Panc1 (cell line): ENCODE measurements around the gene RYK. TPM values are rescaled to one million over a fixed set of nuclear protein-coding genes. Genes with fewer than 3 reads are reported as not detected.

ENCODE experiments used
- ATAC-seq: fragments of 200-7000 bp; cut with Tn5 transposase; 2 replicates; pipeline ENCODE4 v1.9.1; 2020; ENCODE audit warnings: mild to moderate bottlenecking, moderate library complexity
- BruUV-seq: library from RNA; stranded (reverse); fragments of 400-500 nt; replicated peaks from 2 replicates; lab custom pipeline; 2021; lab: Mats Ljungman, UMichigan
- CTCF ChIA-PET: fragments of 300-600 bp; sonication (Branson Sonifier 250); formaldehyde crosslinking; loops from one replicate; lab custom pipeline; 2022; ENCODE audit warnings: antibody characterized with exemption; lab: Charles Lee
- POLR2A ChIA-PET: fragments of 300-600 bp; sonication (Branson Sonifier 250); formaldehyde crosslinking; loops from one replicate; lab custom pipeline; 2022; ENCODE audit warnings: antibody characterized with exemption; lab: Charles Lee
- DNase-seq: peaks from one replicate; pipeline ENCODE4 v3.0.0-alpha.2; 2010; ENCODE audit warnings: low read depth, low spot score
- H3K27ac ChIP-seq: 2 replicates; pipeline ENCODE4 v1.5.1; 2011; ENCODE audit warnings: mild to moderate bottlenecking, low read length, inconsistent platforms
- H3K27me3 ChIP-seq: fragments of 200-500 bp; sonication (Bioruptor generic); 2 replicates; pipeline ENCODE4 v1.6.0; 2014; ENCODE audit warnings: low read length, inconsistent platforms; ENCODE audit not compliant: control insufficient read depth, insufficient read depth
- H3K36me3 ChIP-seq: fragments of 200-500 bp; sonication (Bioruptor generic); 2 replicates; pipeline ENCODE4 v1.5.1; 2014; ENCODE audit warnings: inconsistent platforms, mild to moderate bottlenecking, low read length, moderate library complexity; ENCODE audit not compliant: control insufficient read depth, insufficient read depth
- H3K4me1 ChIP-seq: 2 replicates; pipeline ENCODE4 v1.5.1; 2011; ENCODE audit warnings: inconsistent platforms, mild to moderate bottlenecking, low read length, moderate library complexity; ENCODE audit not compliant: control insufficient read depth, insufficient read depth
- H3K4me3 ChIP-seq, 2 experiments: 2 replicates each; pipeline ENCODE4 v1.5.1; 2011 to 2012; ENCODE audit warnings: low read depth in 2 of 2, low read length in 2 of 2, mild to moderate bottlenecking in 2 of 2, inconsistent platforms in 1 of 2, moderate library complexity in 1 of 2
- H3K9me3 ChIP-seq: fragments of 200-500 bp; sonication (Bioruptor generic); 2 replicates; pipeline ENCODE4 v1.5.1; 2014; ENCODE audit warnings: low read depth, mild to moderate bottlenecking, inconsistent platforms, low read length, moderate library complexity; ENCODE audit not compliant: control insufficient read depth, insufficient read depth
- POLR2AphosphoS5 ChIP-seq: IDR thresholded peaks from 2 replicates; pipeline ENCODE4 v1.6.1; 2012; ENCODE audit warnings: mild to moderate bottlenecking, low read depth, low read length, moderate library complexity
- SIN3A ChIP-seq: IDR thresholded peaks from 2 replicates; pipeline ENCODE4 v1.6.1; 2012; ENCODE audit warnings: low read depth, mild to moderate bottlenecking, low read length, moderate library complexity, borderline replicate concordance; ENCODE audit not compliant: insufficient read depth
- TCF7L2 ChIP-seq: IDR thresholded peaks from 2 replicates; pipeline ENCODE4 v1.6.1; 2011; ENCODE audit warnings: mild to moderate bottlenecking, low read depth, low read length, inconsistent platforms
- in situ Hi-C: cut with HindIII; loops from 2 replicates; pipeline ENCODE4 v1.10.0; 2016; ENCODE audit warnings: low sequenced_read_pairs, low pct_unique_long_range_greater_than_20kb
- intact Hi-C: fragments of 100-400 bp; cut with micrococcal nuclease; formaldehyde crosslinking; loops from one replicate; pipeline ENCODE4 v1.10.0; 2022; ENCODE audit not compliant: unreplicated experiment
- total RNA-seq: library from RNA; stranded (reverse); gene quantifications from one replicate; pipeline ENCODE4 v1.2.1, GENCODE V29; 2021; ENCODE audit not compliant: unreplicated experiment
- TF ChIP-seq, protein P1 (sequence below): fragments of 450-650 bp; IDR thresholded peaks from 2 replicates; pipeline ENCODE4 v1.5.1; 2017; ENCODE audit warnings: mild to moderate bottlenecking
- TF ChIP-seq, protein P2 (sequence below), 2 experiments: IDR thresholded peaks; 2 replicates each; pipeline ENCODE4 v1.6.1; 2011 to 2012; ENCODE audit warnings: low read depth in 2 of 2, control low read depth in 1 of 2, low read length in 1 of 2, mild to moderate bottlenecking in 1 of 2, moderate library complexity in 1 of 2; ENCODE audit not compliant: insufficient read depth in 1 of 2

Gene RYK
- total RNA-seq, 1 experiment from 2014 or later = 82.7 TPM

DNA sequence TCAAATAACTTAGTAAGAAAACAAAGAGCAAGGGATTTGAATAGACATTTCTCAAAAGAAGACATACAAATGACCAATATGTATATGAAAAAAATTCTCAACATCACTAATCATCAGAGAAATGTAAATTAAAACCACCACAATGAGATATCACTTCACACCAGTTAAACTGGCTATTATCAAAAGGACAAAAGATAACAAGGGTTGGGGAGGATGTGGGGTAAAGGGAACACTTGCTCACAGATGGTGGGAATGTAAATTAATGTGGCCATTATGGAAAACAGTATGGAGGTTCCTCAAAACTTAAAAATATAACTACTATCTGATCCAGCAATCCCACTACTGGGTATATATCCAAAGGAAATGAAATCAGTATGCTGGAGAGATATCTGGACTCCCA is 46.0 kb upstream of the RYK start:
- Histone ChIP-seq H3K27me3 (no peaks in the 10 kb centered on the region), H3K27ac (no peak overlapping the region), H3K36me3 (no peaks in the 10 kb centered on the region), H3K4me1 (no peaks in the 10 kb centered on the region), H3K9me3 (peaks cover 4% of the 10 kb centered on the region; the same call in 1 of the 2 replicates), H3K4me3 (no peak overlapping the region)
- ATAC-seq (no peak), DNase-seq (no peak)
- no TSS peak for BruUV-seq
- TF ChIP-seq TCF7L2 (no peak), SIN3A (no peak), POLR2AphosphoS5 (no peak)
- TF ChIP-seq, protein P1, sequence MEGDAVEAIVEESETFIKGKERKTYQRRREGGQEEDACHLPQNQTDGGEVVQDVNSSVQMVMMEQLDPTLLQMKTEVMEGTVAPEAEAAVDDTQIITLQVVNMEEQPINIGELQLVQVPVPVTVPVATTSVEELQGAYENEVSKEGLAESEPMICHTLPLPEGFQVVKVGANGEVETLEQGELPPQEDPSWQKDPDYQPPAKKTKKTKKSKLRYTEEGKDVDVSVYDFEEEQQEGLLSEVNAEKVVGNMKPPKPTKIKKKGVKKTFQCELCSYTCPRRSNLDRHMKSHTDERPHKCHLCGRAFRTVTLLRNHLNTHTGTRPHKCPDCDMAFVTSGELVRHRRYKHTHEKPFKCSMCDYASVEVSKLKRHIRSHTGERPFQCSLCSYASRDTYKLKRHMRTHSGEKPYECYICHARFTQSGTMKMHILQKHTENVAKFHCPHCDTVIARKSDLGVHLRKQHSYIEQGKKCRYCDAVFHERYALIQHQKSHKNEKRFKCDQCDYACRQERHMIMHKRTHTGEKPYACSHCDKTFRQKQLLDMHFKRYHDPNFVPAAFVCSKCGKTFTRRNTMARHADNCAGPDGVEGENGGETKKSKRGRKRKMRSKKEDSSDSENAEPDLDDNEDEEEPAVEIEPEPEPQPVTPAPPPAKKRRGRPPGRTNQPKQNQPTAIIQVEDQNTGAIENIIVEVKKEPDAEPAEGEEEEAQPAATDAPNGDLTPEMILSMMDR = no peak
- TF ChIP-seq, protein P2, sequence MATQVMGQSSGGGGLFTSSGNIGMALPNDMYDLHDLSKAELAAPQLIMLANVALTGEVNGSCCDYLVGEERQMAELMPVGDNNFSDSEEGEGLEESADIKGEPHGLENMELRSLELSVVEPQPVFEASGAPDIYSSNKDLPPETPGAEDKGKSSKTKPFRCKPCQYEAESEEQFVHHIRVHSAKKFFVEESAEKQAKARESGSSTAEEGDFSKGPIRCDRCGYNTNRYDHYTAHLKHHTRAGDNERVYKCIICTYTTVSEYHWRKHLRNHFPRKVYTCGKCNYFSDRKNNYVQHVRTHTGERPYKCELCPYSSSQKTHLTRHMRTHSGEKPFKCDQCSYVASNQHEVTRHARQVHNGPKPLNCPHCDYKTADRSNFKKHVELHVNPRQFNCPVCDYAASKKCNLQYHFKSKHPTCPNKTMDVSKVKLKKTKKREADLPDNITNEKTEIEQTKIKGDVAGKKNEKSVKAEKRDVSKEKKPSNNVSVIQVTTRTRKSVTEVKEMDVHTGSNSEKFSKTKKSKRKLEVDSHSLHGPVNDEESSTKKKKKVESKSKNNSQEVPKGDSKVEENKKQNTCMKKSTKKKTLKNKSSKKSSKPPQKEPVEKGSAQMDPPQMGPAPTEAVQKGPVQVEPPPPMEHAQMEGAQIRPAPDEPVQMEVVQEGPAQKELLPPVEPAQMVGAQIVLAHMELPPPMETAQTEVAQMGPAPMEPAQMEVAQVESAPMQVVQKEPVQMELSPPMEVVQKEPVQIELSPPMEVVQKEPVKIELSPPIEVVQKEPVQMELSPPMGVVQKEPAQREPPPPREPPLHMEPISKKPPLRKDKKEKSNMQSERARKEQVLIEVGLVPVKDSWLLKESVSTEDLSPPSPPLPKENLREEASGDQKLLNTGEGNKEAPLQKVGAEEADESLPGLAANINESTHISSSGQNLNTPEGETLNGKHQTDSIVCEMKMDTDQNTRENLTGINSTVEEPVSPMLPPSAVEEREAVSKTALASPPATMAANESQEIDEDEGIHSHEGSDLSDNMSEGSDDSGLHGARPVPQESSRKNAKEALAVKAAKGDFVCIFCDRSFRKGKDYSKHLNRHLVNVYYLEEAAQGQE (IDR thresholded peaks at IDR 0.05; ENCODE audit: insufficient read depth in 1 of 2, low read depth in 2 of 2, low read length in 1 of 2) = no peak
- ChIA-PET CTCF (no interaction called here), POLR2A (no interaction called here)
- in situ Hi-C loops (no loop called here), intact Hi-C loops (no loop called here)

DNA sequence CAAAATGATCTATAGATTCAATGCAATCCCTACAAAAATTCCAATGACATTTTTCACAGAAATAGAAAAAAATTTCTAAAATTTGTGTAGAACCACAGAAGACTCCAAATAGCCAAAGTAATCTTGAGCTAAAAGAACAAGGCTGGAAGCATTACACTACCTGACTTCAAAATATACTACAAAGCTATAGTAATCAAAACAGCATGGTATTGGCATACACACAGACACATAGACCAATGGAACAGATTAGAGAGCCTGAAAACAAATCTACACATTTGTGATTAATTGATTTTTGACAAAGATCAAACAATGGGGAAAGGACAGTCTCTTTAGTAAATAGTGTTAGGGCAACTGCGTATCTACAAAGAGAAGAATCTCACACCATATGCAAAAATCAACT is 45.3 kb upstream of the RYK start:
- TF ChIP-seq TCF7L2 (no peak), SIN3A (no peak), POLR2AphosphoS5 (no peak)
- TF ChIP-seq, protein P1 = no peak
- TF ChIP-seq, protein P2 (IDR thresholded peaks at IDR 0.05; ENCODE audit: insufficient read depth in 1 of 2, low read depth in 2 of 2, low read length in 1 of 2) = no peak
- H3K9me3 ChIP-seq = peaks cover 4% of the 10 kb centered on the region; the same call in 1 of the 2 replicates
- in situ Hi-C loops (no loop called here), intact Hi-C loops (no loop called here)
- BruUV-seq = no TSS peak
- ATAC-seq (no peak), DNase-seq (no peak)
- H3K27me3 ChIP-seq = no peaks in the 10 kb centered on the region
- ChIA-PET POLR2A (no interaction called here), CTCF (interaction anchor here (0.7 kb wide), 1 partner anchor 304 kb away, joined by 3 read pairs; no protein-coding TSS in a partner anchor)
- H3K4me1 ChIP-seq = no peaks in the 10 kb centered on the region
- H3K27ac ChIP-seq = no peak overlapping the region
- no peaks in the 10 kb centered on the region for H3K36me3 ChIP-seq
- H3K4me3 ChIP-seq = no peak overlapping the region
